ENCODE results near the gene THY1.
"Not testable (repeated sequence)": the region's sequence is repeated elsewhere in the genome, so short reads cannot be mapped to it uniquely, and the experiment has no call there.

The THY1 gene

DNA sequence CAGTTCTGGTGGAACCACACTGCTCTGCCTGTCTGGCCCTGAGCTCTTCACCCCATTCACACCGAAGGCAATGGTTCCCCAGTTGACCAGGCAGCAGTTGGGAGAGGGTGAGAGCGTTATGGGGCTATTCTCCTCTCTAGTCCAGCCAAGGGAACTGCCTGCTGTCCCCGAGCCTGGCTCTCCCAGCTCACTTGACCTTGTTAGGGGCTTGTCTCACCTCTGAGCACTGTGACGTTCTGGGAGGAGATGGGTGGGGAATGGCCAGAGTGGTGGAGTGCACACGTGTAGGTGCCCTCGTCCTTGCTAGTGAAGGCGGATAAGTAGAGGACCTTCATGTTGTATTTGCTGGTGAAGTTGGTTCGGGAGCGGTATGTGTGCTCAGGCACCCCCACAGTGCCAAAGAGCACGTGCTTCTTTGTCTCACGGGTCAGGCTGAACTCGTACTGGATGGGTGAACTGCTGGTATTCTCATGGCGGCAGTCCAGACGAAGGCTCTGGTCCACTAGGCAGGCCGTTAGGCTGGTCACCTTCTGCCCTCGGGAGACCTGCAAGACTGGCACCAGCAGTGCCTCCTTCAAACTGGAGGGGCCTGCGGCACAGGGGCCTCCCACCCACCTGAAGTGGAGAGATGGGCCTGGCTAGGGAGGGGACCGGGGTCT lies 3.0 kb downstream of the THY1 start:
- in situ Hi-C loops (cut with MboI; ENCODE audit: low sequenced_read_pairs): no loop called here

DNA sequence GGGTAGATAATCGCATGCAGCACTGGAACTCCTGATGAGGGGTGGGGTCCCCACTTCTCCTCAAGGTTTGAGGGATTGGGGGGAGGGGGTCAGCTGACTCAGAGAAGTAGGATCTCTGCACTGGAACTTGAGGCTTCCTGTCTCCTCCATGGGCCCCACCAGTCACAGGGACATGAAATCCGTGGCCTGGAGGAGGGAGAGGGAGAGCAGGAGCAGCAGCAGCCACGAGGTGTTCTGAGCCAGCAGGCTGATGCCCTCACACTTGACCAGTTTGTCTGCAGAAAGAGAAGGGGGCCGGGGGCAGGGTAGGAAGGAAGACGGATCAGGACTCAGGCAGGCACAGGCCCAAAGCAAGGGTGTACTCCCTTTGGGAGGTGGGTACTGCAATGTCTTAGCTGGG lies 3.7 kb downstream of the THY1 start:
- in situ Hi-C loops (cut with MboI; ENCODE audit: low sequenced_read_pairs): no loop called here

DNA sequence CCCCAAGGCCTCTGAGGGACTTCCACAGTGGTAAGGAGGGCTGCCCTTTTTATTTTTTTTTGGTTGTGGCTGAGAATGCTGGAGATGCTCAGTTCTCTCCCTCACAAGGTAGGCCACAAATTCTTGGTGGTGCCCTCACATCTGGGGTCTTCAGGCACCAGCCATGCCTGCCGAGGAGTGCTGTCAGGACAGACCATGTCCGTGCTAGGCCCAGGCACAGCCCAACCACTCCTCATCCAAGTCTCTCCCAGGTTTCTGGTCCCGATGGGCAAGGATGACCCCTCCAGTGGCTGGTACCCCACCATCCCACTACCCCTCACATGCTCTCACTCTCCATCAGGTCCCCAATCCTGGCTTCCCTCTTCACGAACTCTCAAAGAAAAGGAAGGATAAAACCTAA lies 4.2 kb downstream of the THY1 start:
- in situ Hi-C loops (cut with MboI; ENCODE audit: low sequenced_read_pairs): no loop called here

DNA sequence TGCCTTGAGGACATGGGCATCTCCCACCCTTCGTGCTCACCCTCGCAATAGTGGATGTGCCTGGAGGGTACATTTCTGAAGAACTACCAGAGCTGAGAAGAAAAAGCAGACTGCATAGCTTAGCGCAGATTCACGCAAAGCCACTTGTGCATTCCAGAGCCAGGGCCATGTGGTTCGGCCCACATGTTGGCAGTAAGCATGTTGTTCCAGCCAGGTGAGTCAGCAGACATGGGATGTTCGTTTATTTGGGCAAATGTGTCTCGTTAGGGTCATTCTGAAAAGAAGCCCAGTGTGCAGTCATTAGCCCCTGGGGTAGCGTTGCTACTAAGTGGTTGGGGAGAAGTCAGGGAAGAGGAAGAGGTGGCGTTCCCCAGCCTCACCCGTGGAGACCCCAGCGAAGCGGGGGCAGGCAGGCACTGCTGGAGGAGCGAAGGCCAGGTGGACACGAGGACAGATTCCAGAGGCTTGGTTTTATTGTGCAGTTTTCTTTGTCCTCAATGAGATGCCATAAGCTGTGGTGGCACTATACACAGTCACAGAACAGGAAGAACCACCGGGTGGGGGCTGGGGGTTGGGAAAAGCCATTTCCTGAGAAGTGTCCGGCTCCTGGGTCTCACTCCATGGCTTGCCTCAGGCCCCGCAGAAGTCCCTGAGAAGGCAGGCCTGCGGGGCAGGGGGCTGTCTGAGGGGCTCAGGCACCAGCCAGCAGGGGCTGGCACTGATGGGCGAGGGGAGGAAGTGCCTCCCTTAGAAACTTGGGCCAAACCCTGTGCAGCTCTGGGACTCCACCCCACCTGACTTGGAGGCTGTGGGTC lies 5.0 kb downstream of the THY1 start:
- in situ Hi-C loops (cut with MboI; ENCODE audit: low sequenced_read_pairs): no loop called here

DNA sequence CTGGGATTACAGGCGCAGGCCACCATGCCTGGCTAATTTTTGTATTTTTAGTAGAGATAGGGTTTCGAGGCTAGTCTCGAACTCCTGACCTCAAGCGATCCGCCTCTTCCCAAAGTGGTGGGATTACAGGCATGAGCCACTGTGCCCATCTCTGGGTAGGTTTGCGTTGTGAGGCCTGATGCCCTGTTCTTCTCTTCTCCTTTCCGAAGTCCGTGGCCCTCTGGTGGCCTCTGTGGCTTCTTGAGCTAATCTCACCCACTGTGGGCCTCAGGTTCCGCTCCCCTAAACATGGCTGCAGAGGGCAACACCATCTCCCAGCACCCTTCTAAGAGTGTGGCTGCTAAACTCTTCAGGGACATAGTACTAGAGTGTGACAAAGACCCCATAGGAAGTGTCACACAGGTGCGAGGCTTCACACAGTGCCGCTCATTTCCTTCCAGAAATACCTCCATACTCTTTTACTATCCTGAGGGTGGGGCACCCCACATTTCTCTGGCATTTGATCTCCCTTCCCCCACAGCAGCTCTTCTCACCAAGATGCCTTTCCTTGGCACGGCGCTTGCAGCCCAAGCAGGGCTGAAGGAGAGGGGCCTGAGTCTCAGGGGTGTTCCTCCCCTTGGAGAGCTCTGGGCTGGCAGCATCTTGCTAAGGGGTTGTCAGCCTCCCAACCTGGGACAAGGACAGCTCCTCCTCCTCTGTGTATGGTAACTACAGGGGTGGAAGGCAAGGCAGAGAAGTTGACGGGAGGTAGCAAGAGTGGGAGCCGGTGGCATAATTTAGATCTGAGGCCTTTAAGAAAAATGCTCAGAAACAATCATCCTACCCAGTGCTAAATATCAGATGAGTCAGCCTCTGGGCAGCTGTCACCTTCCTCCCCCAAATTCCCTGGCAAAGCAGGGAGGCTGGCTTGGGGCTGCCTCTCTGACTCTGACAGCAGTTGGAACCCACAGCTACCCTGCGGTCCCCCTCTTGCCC lies 6.1 kb downstream of the THY1 start:
- in situ Hi-C loops (cut with MboI; ENCODE audit: low sequenced_read_pairs): no loop called here

DNA sequence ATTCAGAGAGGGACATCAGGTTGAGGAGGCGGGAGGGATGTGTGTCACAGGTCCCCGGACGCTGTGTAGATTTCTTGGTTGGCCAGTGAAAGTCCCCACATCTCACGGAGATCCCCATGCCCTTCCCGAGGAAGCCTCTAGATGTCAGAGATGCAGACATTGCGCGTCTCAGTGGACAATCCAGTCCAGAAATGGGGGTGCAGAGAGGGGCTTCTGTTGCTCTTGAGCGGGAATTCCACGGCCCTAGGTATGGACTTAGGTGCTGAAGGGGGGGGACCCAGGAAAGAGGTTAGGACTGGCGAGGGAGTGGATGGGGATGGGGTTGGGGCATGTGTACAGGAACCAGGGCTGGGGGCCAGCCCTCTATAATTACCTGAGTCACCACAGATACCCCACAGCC lies 7.0 kb downstream of the THY1 start:
- in situ Hi-C loops (cut with MboI; ENCODE audit: low sequenced_read_pairs): no loop called here

DNA sequence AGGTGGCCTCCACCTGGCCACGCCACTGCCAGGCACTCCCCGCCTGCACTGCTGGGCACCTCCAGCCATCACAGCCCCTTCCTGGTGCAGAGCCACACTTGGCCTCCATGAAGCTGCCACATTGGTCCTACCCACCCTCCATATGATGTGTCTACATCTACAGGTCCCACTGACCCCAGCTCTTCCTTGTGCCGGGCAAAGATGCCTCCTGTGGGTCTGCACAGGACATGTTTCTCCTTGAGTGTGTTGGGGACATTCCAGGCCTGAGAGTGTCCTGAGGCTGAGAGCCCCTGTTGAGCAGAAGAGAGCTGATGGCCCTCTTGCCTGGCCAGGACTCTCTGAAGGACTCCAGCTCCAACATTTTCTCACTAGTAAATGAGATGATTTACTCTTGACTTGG lies 7.5 kb downstream of the THY1 start:
- in situ Hi-C loops (cut with MboI; ENCODE audit: low sequenced_read_pairs): no loop called here

DNA sequence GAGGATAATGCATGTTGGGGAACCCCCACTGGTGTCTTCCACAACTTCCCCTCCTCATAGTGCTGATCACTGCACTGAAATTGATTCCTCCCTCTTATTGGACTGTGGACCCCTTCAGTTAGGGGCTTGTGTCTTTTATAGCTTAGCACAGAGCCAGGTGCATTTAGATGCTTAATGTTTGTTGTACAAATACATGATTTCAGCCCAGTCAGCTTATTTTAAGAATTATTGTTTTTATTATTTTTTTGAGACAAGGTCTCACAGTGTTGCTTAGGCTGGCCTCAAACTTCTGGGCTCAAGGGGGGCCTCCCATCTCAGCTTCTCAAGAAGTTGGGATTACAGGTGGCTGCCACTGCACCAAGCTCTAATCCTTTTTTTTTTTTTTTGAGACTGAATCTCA lies 8.2 kb downstream of the THY1 start:
- in situ Hi-C loops (cut with MboI; ENCODE audit: low sequenced_read_pairs): no loop called here

DNA sequence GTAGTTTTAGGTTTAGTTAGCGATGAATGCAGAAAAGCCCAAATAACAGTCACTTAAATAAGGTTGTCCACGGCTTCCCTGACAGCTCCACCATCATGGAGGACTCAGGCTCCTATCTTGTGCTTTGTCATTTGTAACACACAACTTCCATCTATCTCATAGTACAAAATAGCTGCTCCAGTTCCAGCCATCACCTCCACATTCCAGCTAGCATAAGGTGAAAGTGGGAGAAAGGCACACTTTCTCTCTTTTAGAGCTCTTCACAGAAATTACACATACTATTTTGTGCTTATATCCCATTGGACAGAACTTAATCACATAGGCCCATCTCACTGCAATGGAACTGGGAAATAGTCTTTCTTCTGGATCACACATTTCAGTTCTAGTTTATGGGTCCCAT lies 8.7 kb downstream of the THY1 start:
- in situ Hi-C loops (cut with MboI; ENCODE audit: low sequenced_read_pairs): no loop called here

DNA sequence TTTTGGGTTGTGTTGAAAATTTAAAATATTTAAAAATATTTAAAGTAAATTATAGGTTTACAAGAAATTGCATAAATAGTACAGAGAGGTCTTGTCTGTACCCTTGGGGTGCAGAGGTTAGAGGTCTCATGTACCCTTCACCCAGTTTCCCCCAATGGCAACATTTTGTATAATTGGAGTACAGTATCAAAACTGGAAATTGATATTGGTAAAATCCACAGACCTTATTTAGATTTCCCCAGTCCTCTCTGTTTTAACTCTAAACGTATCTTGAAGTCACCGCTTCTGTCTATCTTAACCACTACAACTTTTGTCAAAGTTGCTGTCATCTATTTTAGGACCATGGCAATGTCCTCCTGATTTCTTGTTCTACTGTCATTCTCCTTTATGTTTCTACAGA lies 10.9 kb downstream of the THY1 start:
- in situ Hi-C loops (cut with MboI; ENCODE audit: low sequenced_read_pairs): no loop called here

DNA sequence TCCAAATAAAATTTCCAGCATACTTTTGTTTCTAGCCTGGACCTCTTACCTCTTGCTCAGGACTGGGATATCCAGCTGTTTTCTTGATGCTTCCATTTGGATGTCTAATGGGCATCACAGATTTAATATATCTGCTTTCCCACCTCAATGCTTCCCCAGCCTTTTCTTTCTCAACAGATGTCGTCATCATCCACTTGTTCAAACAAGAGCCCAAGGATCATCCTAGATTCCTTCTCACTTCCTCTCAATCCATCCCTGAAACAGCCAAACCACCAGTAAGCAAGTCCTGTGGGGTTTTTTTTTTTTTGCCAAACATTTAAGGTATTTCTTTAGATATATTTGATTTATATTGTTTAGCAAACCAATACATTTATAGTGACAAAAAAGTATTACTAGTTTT lies 12.5 kb downstream of the THY1 start:
- in situ Hi-C loops (cut with MboI; ENCODE audit: low sequenced_read_pairs): no loop called here

DNA sequence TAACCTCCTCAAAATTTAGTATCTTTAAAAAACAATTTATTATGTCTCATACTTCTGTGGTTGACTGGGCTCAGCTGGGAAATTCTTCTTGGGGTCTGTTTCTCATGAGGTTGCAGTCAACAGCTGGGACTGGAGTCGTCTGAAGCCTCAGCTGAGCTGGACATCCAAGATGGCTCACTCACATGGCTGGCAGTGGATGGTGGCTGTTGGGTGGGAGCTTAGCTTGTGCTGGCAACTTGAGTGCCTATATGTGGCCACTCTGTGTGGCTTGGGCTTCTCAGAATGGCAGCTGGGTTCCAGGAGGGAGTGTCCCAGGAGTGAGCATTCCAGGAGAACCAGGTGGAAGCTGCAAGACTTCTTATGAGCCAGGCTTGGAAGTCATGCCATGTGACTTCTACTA lies 13.2 kb downstream of the THY1 start:
- in situ Hi-C loops (cut with MboI; ENCODE audit: low sequenced_read_pairs): no loop called here

DNA sequence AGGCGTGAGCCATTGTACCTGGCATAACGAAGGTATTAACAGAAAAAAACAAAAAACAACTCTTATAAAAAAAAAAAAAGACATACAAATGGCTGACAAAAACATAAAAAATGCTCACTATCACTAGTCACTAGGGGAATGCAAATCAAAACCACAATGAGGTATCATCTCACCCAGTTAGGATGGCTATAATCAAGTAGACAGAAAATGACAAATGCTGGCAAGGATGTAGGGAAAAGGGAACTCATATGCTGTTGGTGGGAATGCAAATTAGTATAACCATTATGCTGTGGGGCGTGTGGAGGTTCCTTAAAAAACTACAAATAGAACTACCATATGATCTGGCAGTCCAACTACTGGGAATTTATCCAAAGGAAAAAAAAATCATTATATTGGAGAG lies 17.0 kb downstream of the THY1 start:
- in situ Hi-C loops (cut with MboI; ENCODE audit: low sequenced_read_pairs): no loop called here

DNA sequence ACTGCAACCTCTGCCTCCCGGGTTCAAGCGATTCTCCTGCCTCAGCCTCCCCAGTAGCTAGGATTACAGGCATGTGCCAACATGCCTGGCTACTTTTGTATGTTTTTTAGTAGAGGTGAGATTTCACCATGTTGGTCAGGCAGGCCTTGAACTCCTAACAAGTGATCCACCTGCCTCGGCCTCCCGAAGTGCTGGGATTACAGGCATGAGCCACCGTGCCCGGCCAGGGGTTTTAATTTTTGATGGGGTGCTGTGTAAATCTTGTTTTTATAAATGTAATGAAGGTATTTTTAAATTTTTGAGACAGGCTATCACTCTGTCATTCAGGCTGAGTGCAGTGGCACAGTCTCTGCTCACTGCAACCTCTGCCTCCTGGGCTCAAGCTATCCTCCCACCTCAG lies 17.5 kb downstream of the THY1 start:
- in situ Hi-C loops (cut with MboI; ENCODE audit: low sequenced_read_pairs): not testable (repeated sequence)

DNA sequence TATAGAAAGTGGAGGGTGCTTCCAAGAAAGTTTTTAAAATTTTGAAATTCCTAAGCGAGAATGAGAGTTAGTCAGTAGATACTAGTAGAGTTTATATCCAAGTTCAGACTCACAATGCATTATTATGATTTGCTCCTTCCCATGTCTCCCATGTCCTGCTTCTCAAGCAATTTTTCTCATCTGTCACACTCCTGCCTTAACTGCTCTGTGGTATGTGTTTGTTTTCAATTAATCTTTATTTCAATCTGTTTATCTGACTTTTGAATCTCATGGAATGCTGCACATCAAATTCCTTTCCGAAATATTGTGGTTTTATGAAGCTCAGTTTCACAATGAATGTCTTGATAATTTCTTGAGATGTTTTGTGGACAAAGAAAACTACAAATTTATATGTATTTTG lies 18.1 kb downstream of the THY1 start:
- in situ Hi-C loops (cut with MboI; ENCODE audit: low sequenced_read_pairs): no loop called here

DNA sequence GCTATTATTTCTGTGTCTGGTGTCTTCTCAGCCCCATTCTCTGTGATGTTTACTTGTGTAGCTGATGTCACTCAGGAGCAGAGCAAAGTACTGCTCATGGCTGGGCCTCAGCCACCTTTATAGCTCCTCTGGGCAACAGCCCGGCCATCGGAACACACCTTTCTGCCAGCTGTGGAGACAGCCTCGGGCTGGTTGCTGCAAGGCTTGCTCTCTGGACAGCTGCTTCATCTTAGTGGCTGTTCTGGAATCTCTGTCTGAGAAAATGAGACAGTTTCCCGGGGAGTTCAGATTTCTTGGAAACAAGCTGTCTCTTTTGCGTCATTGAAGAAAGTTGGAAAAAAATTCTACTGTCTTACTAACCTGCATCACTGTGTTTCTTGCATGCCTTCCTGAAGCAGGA lies 20.0 kb downstream of the THY1 start:
- in situ Hi-C loops (cut with MboI; ENCODE audit: low sequenced_read_pairs): no loop called here

DNA sequence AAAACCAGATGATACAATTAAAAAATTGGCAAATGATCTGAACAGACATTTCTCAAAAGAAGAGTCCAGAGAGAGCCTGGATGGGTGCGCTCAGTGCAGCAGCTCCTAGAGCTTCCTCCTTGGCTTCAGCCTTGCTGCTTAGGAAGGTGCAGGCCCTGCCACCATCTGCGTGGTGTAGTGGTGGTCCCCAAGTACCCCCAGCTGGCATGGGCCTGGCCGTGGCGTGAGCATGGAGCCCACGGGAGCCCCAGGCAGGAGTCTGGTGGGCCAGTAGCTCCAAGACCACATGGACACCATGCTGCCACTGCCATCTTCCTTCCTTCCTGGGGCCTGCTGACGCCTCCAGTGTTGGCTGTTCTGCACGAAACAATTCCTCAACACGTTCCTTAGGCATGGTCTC lies 20.5 kb downstream of the THY1 start:
- in situ Hi-C loops (cut with MboI; ENCODE audit: low sequenced_read_pairs): no loop called here

DNA sequence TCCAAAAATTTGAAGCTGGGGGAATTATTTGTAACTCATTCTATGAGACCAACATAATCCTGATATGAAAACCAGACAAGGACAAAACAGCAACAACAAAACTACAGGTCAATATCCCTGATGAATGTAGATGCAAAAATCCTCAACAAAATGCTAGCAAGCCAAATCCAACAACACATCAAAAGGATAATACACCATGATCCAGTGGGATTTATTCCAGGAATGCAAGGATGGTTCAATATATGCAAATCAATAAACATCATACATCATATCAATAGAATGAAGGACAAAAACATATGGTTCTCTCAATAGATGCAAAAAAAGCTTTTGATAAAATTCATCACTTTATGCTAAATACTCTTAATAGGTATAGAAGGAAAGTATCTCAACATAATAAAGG lies 22.1 kb downstream of the THY1 start:
- in situ Hi-C loops (cut with MboI; ENCODE audit: low sequenced_read_pairs): no loop called here

DNA sequence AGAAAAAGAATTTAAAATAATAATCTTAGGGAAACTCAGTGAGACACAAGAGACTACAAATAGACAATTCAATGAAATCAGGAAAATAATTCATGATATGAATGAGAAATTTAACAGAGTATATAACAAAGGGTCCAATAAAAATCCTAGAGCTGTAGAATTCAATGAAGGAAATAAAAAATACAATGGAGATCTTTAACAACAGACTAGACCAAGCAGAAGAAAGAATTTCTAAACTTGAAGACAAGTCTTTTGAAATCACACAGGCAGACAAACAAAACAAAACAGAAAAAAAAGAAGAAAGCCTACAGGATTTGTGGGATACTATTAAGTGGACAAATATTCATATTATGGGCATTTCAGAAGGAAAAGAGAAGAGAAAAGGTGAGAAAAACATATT lies 25.2 kb downstream of the THY1 start:
- in situ Hi-C loops (cut with MboI; ENCODE audit: low sequenced_read_pairs): no loop called here

DNA sequence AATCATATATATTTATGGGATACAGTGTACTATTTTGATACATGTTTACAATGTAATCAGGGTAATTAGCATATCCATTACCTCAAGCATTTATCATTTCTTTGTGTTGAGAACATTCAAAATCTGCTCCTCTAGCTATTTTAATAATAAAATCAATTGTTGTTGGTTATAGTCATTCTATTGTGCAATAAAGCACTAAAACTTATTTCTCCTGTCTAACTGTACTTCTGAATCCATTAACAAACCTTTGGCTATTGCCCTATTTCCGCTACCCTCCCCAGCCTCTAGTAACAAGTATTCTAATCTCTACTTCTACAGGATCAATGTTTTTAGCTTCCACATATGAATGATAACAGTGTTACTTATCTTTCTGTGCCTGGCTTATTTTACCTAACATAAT lies 26.1 kb downstream of the THY1 start:
- in situ Hi-C loops (cut with MboI; ENCODE audit: low sequenced_read_pairs): no loop called here

DNA sequence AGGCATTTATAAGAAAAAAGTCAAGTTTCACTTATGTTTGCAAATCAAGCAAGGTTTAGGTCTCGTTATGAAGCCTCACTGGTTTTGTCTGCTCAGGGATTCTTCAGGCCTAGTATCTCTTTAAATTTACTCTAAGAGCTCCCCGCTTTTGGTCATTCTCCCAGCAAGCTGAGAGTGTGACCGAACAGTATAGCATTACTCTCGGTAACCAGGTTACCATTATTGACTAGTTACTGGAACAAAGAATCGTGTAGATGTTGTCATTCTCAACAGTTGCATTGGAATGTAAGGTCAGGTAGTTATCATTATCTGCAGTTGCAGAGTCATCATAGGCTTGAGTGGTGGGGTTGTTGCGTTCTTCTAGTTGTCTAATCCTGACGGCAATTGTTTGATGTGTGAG lies 31.7 kb downstream of the THY1 start:
- in situ Hi-C loops (cut with MboI; ENCODE audit: low sequenced_read_pairs): no loop called here
